Amniotic epithelial cell (primary cell): ENCODE results near the gene PJA2.

Experiments used
- DNase-seq: peaks from one replicate; pipeline ENCODE4 v3.0.0-alpha.2; 2010; ENCODE audit warnings: low read depth

PJA2 gene

DNA sequence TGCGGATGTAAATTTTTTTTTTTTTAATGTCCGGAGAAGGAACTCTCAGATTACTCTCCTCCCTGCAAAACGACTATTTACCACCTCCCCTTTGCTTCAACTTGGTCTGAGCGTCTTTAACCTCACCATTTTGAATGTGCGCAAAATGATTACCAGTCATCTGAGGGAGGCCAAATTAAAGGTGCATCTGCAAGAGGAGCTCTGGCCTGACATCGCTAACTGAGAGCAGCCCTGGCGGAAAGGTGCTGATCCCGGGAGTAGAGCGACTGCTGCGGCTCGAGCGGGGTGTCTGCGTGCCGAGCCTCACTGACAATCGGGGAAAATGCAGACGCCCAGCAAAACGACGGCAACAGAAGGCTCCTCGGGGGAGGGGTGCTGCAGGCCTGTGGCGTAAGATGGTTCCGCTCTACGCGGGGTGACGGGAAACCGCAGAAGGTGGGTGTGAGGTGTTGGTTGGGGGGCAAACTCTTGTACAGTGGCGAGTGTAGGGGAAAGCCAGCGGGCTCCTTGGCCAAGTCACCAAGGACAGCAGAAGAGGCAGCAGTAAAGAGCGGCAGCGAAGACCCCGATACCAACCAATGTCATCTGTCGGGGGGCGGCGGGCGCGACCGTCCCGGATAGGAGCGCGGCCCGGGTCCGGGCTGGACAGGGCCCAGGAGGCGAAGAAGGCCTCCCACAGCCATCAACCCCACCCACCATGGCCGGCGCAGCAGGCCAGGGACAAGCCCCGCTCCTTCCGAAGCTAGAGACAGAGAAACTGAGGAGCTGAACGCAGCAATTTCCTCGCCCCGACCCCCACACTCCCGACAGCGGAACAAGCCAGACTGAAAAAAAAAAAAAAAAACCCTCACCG lies 557 bp downstream of the PJA2 start:
- DNase-seq: peak; percentile 78

DNA sequence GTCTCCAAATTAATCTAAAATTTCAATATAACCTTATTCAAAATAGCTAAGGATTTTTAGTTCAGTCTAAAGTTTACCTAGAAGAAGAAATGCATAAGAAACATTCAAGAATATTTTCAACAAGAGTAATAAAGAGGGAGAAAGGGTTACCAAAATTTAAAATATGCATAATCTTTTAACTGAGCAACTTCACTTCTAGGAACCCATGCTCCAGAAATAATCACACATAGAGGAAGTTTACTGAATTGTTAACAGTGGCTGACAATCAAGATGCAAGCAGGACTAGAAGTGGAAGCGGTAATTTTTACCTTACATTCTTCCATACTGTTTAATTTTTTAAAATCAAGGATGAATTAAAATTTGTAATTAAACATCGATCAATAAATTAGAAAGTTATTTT lies 1.9 kb downstream of the PJA2 start:
- DNase-seq: no peak

- no peak for DNase-seq
Observed at GRCh38 chr5:109406719-109407118, 3.1 kb downstream of the PJA2 start.

GRCh38 chr5:109404428-109404960 lies 5.3 kb downstream of the PJA2 start:
- no peak for DNase-seq

DNA sequence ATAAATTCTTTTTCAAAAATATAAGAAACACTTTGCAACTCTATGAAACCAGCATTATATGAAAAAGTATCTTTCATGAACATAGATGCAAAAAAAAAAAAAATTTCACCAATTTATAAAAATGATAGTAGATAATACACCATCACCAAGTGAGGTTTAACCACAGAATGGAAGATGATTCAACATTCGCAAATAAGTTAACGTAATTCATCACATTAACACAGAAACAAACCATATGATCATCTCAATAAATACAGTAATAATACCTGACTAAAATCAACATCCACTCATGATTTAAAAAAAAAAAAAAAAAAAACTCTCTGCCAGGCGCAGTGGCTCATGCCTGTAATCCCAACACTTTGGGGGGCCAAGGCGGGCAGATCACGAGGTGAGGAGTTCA lies 6.3 kb downstream of the PJA2 start:
- no peak for DNase-seq

DNA sequence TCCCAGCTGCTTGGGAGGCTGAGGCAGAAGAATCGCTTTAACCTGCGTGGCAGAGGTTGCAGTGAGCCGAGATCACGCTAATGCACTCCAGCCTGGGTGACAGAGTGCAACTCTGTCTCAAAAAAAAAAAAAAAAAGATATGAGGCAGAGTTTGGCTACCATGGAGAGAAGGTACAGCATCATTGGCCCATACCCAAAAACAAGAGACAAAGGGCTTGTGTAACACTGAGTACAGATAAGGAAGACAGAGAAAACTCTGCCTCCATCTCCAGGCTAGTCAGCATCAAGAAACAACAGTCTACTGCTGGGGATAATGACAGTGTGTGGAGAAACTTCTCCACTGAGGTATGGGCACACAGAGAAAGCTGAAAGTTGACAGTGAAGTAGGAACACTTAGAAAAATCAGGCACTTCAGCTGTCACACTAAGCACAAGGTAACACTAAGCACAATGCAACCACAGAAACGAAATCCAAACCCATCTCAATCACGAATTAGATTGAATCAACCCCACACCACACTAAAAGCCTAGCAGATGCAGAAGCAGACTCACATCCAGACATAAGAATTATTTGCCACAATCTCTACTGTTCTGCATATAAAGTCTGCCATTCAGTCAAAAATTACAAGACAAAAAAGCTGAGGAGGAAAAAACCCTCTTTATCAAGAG lies 10.5 kb downstream of the PJA2 start:
- peak; percentile 73 for DNase-seq

GRCh38 chr5:109396965-109397364 lies 12.8 kb downstream of the PJA2 start:
- DNase-seq: no peak

DNA sequence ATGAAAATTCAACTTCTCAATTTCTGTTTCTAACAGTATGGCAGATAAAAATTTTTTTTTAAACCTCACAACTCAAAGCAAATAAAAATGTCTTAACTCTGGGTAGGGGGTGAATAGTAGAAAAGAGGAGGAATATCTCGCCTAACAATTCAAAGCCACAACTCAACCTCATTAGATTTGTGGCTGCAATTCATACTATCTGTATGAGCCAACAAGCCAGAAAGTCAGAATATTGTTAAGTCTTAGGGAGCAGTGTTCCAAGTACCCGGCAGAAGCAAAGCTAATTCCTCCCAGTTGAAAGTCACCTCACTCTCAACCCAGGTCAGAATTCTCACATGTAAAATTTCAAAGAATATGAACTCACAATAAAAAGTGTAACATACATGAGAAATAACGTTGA lies 15.0 kb downstream of the PJA2 start:
- DNase-seq: peak; percentile 36

GRCh38 chr5:109390188-109390587 lies 19.6 kb downstream of the PJA2 start:
- DNase-seq: no peak

GRCh38 chr5:109388407-109388806 lies 21.4 kb downstream of the PJA2 start:
- peak; percentile 23 for DNase-seq

DNA sequence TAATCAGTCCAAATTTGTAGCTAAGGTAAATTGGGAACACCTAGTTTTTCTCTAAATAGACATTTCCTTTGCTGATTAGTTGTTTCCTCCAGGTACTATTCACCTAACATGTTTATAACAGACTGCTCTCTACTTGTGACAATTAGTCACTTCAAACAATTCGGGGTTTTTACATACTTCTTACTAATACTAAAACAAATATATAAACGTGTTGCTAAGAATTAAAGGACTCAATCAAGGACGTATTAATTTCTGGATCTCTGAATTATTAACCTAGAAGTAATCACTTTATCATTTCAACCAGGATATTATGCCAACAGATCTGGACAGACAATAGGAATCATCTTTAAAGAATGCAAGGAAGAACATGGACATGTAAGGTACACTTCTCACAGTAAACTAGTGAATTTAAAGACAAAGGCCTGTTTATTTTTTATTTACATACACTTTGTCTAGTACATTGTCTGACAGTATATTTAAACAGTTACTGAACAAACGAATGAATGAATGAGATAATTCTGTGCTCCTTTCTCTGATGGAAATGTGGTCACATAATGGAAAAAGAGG lies 22.3 kb downstream of the PJA2 start:
- DNase-seq: no peak

DNA sequence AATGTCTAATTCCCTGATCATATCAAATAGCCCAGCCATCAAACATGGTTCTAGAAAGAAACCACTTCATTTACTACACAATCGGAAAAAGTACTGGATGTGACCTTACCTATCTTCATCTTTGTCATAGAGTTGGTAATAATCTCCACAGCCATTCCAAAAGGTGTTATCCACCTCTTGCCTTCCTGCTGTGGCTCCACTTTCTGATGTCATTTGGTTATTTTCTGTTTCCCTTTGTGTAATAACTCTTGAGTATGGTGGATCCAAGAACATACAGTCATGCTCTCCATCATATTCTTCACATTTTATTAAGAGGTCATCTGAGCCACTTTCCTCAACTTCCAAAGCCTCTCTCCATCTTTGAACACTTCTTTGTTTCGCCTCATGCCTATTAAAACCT lies 31.7 kb downstream of the PJA2 start:
- no peak for DNase-seq

- DNase-seq: peak; percentile 29
Observed at GRCh38 chr5:109374625-109375024, 35.1 kb downstream of the PJA2 start.

GRCh38 chr5:109373932-109374331 lies 35.8 kb downstream of the PJA2 start:
- DNase-seq: no peak

DNA sequence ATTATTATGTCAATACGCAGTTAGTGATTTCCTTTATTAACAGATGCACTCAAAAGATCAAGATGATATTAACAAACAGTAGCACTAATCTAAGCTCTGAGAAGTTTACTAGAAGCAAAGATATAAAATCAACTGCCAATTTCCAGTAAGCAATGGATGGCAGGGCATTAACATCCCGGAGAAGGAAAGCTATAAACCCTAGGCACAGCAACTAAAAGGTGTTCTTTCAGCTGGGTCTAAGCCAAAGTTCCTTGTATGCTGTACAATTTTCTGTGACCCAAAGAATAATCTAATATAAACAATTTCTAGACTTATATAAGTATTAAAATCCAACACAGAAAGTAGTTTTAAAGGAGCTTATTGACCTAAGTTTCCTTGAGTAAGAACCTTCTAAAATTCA lies 39.4 kb downstream of the PJA2 start:
- DNase-seq: no peak

DNA sequence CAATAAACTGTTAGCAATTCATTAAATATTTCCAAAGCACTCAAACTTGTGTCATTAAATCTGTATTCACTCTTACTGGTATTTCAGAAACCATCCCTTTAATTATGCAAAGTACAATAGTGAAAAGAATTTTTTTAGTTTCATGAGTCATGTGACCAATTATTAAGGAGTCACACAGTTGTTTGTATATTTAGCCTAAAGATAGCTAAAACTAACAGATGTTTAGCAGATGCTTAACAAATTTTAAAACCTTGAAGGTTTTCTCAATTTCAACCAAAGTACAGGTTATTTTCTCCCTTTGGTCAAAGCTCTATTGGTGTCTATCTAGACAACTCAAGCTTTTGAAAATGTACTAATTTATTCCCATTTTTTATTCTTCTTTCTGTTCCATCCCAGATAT lies 44.1 kb downstream of the PJA2 start:
- DNase-seq: no peak

DNA sequence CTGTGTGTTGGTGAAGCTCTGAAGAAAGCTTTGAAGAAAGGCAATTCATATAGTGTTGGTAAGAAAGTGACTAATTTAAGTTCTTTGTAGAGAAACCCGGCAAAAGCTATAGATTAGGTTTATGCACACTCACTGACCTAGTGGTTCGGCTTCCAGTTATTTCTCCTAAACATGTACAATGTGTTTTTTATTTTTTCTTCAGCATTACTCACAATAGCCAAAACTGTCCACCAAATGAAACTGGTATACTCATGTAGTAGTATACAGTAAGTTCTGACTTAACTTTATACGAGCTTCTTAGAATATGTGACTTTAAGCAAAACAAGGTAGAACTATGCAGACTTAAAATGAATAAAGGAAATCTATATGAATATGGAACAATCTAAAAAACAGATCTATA lies 44.8 kb downstream of the PJA2 start:
- no peak for DNase-seq

DNA sequence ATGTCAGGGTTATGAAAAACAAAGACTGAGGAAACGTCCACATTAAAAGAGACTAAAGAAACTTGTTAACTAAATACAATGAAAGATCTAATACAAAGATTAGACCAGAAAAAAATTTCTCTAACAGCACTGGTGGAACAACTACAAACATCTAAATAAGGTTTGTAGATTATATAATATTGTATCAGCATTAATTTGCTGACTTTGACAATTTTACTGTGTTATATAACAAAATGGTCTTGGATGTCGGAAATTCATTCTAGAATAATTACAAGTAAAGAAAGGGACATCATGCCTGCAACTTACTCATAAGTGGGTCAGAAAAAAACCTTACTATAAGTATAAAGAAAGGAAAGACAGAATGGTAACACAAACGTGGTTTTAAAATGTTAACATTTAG lies 50.1 kb downstream of the PJA2 start:
- no peak for DNase-seq

GRCh38 chr5:109357807-109358206 lies 52.0 kb downstream of the PJA2 start:
- DNase-seq: no peak

- peak; percentile 23 for DNase-seq
Observed at GRCh38 chr5:109354761-109355160, 55.0 kb downstream of the PJA2 start.

GRCh38 chr5:109351988-109352864 lies 57.5 kb downstream of the PJA2 start:
- DNase-seq: peak; percentile 22
